GM18951 (cell line): Measurements from ENCODE around the gene SORCS3.

Experiments
- POLR2A ChIP-seq: IDR thresholded peaks from 4 replicates; pipeline ENCODE4 v1.6.1; 2011; ENCODE audit warnings: mild to moderate bottlenecking; ENCODE audit not compliant: insufficient read length, insufficient read depth; ENCODE audit errors: extremely low read depth
- in situ Hi-C: fragments of 300-500 bp; cut with MboI; formaldehyde crosslinking; loops from one replicate; pipeline ENCODE4 v1.12.0; 2022; ENCODE audit warnings: low sequenced_read_pairs, mixed read lengths, inconsistent platforms; ENCODE audit not compliant: unreplicated experiment

The SORCS3 gene

DNA sequence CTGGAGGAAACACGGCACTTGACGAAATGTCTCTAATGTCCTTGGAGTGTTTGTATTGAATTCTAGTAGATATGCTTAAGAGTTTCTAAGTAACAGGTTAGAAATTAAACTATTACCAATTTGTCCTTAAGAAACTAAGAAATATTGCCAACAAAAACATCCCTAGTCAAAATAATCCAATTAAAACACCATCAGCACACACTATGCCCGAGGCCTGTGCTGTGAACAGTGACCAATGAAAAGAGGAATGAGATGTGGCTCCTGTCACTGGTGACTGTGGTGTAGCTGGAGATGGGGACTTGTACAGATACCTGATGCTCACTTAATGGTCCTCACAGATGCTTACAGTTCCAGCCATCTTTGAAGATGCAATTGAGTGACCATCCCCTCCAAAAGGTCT, 651.1 kb downstream of the SORCS3 start:
- in situ Hi-C loops = no loop called here
- TF ChIP-seq POLR2A = no peak
